K562 (cell line): Measurements from ENCODE around the gene TPBGL. TPM values are rescaled to one million over a fixed set of nuclear protein-coding genes. Genes with fewer than 3 reads are reported as not detected.

Source experiments
- MTF1 ChIP-seq: fragments of 250-450 bp; sonication (Bioruptor Pico); IDR thresholded peaks from 2 replicates; pipeline ENCODE4 v1.9.0; 2021; ENCODE audit warnings: moderate library complexity, mild to moderate bottlenecking, inconsistent platforms, borderline replicate concordance
- PTBP1 ChIP-seq: fragments of 200-400 bp; formaldehyde crosslinking; IDR thresholded peaks from 2 replicates; pipeline ENCODE4 v1.6.1; 2017; ENCODE audit warnings: low read depth, low read length
- RB1 ChIP-seq: fragments of 450-650 bp; IDR thresholded peaks from 2 replicates; pipeline ENCODE4 v1.6.1; 2017; ENCODE audit warnings: low read depth, mild to moderate bottlenecking
- SRSF9 ChIP-seq: fragments of 200-400 bp; formaldehyde crosslinking; IDR thresholded peaks from 2 replicates; pipeline ENCODE4 v1.6.1; 2017; ENCODE audit warnings: low read depth, low read length, borderline replicate concordance
- ZNF79 ChIP-seq: fragments of 250-450 bp; sonication (Bioruptor Pico); IDR thresholded peaks from 2 replicates; pipeline ENCODE4 v1.4.0; 2020; ENCODE audit warnings: low read depth, mild to moderate bottlenecking, moderate library complexity
- polyA plus RNA-seq, 8 experiments: library from polyadenylated mRNA; depleted of rRNA in 4 of 8; stranded (reverse) in 5 of 8; unstranded in 3 of 8; fragments of >200 nt; fragmentation: Nextera tagmentation in 2 of 8; fragmentation: Illumina TruSeq in 1 of 8; extraction: Ambion mirVana in 2 of 8; extraction: Trizol in 1 of 8; gene quantifications; 2 replicates each; pipeline versions ENCODE4 v1.2.1 to v1.2.3, GENCODE V29; 2011 to 2014; ENCODE audit warnings: inconsistent platforms in 1 of 8, missing spikeins in 1 of 8
- total RNA-seq, 7 experiments: library from RNA; depleted of rRNA in 6 of 7; stranded (reverse); fragments of >200 nt in 6 of 7; fragmentation: Illumina TruSeq in 2 of 7; extraction: Trizol in 2 of 7; gene quantifications; 2 replicates each; pipeline versions ENCODE4 v1.2.1 to v1.2.3, GENCODE V29; 2011 to 2021; ENCODE audit warnings: low replicate concordance in 1 of 7
- TF ChIP-seq, protein P1 (sequence below): fragments of 450-650 bp; IDR thresholded peaks from 2 replicates; pipeline ENCODE4 v1.6.1; 2016; ENCODE audit warnings: low read depth

TPBGL gene
- total and polyA plus RNA-seq, 9 of the 15 experiments (the other 6 are each of a cell fraction or from before 2014, with no cell fraction given): 0.04 to 0.11 (median 0.06) TPM; not detected in 6

DNA sequence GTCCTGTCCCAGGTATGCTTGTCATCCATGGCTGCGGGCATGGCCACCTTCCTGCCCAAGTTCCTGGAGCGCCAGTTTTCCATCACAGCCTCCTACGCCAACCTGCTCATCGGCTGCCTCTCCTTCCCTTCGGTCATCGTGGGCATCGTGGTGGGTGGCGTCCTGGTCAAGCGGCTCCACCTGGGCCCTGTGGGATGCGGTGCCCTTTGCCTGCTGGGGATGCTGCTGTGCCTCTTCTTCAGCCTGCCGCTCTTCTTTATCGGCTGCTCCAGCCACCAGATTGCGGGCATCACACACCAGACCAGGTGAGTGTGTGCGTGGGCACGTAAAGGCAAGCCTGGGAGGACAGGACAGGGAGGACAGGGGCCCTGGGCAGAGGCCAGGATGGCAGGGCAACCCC is 47.3 kb upstream of the TPBGL start (continued):
- TF ChIP-seq, protein P1, sequence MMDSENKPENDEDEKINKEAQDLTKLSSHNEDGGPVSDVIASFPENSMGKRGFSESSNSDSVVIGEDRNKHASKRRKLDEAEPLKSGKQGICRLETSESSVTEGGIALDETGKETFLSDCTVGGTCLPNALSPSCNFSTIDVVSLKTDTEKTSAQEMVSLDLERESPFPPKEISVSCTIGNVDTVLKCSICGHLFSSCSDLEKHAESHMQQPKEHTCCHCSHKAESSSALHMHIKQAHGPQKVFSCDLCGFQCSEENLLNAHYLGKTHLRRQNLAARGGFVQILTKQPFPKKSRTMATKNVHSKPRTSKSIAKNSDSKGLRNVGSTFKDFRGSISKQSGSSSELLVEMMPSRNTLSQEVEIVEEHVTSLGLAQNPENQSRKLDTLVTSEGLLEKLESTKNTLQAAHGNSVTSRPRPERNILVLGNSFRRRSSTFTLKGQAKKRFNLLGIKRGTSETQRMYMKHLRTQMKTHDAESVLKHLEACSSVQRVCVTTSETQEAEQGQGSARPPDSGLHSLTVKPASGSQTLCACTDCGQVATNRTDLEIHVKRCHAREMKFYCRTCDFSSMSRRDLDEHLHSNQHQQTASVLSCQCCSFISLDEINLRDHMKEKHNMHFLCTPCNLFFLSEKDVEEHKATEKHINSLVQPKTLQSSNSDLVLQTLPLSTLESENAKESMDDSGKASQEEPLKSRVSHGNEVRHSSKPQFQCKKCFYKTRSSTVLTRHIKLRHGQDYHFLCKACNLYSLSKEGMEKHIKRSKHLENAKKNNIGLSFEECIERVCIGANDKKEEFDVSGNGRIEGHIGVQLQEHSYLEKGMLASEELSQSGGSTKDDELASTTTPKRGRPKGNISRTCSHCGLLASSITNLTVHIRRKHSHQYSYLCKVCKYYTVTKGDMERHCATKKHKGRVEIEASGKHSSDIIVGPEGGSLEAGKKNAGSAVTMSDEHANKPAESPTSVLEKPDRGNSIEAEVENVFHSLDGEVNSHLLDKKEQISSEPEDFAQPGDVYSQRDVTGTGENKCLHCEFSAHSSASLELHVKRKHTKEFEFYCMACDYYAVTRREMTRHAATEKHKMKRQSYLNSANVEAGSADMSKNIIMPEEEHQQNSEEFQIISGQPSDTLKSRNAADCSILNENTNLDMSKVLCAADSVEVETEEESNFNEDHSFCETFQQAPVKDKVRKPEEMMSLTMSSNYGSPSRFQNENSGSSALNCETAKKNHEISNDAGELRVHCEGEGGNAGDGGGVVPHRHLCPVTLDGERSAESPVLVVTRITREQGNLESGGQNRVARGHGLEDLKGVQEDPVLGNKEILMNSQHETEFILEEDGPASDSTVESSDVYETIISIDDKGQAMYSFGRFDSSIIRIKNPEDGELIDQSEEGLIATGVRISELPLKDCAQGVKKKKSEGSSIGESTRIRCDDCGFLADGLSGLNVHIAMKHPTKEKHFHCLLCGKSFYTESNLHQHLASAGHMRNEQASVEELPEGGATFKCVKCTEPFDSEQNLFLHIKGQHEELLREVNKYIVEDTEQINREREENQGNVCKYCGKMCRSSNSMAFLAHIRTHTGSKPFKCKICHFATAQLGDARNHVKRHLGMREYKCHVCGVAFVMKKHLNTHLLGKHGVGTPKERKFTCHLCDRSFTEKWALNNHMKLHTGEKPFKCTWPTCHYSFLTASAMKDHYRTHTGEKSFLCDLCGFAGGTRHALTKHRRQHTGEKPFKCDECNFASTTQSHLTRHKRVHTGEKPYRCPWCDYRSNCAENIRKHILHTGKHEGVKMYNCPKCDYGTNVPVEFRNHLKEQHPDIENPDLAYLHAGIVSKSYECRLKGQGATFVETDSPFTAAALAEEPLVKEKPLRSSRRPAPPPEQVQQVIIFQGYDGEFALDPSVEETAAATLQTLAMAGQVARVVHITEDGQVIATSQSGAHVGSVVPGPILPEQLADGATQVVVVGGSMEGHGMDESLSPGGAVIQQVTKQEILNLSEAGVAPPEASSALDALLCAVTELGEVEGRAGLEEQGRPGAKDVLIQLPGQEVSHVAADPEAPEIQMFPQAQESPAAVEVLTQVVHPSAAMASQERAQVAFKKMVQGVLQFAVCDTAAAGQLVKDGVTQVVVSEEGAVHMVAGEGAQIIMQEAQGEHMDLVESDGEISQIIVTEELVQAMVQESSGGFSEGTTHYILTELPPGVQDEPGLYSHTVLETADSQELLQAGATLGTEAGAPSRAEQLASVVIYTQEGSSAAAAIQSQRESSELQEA: no peak
- TF ChIP-seq ZNF79 (CRISPR knock-in tag) (no peak), PTBP1 (no peak), SRSF9 (no peak), MTF1 (CRISPR knock-in tag) (no peak), RB1 (no peak)
